DMS 273 (cell line): ENCODE data around the gene SMYD4.
"Not testable (repeated sequence)": the region's sequence is repeated elsewhere in the genome, so short reads cannot be mapped to it uniquely, and the experiment has no call there.

Experiments used
- DNase-seq: peaks from one replicate; lab custom pipeline; 2025; ENCODE audit not compliant: unreplicated experiment; lab: John Stamatoyannopoulos, UW

SMYD4 gene

GRCh38 chr17:1758807-1759206 lies 70.9 kb downstream of the SMYD4 start:
- DNase-seq, result no peak

GRCh38 chr17:1755827-1756262 lies 73.9 kb downstream of the SMYD4 start:
- DNase-seq, result no peak

- DNase-seq, result peak; percentile 75
Measured at GRCh38 chr17:1755252-1755826, 74.4 kb downstream of the SMYD4 start.

- no peak for DNase-seq
Measured at GRCh38 chr17:1754430-1755112, 75.1 kb downstream of the SMYD4 start.

- no peak for DNase-seq
Measured at GRCh38 chr17:1753767-1754429, 75.8 kb downstream of the SMYD4 start.

GRCh38 chr17:1752425-1753262 lies 77.1 kb downstream of the SMYD4 start:
- no peak for DNase-seq

- DNase-seq, result no peak
Measured at GRCh38 chr17:1750628-1751027, 79.1 kb downstream of the SMYD4 start.

- DNase-seq, result peak; percentile 32
Measured at GRCh38 chr17:1746975-1747543, 82.6 kb downstream of the SMYD4 start.

GRCh38 chr17:1745513-1746020 lies 84.1 kb downstream of the SMYD4 start:
- no peak for DNase-seq

GRCh38 chr17:1744551-1745512 lies 84.9 kb downstream of the SMYD4 start:
- no peak for DNase-seq

GRCh38 chr17:1743088-1743439 lies 86.6 kb downstream of the SMYD4 start:
- DNase-seq, result no peak

- DNase-seq, result no peak
Measured at GRCh38 chr17:1742371-1743087, 87.2 kb downstream of the SMYD4 start, which contains the start of gene SERPINF2. Gene SERPINF2 (plus strand): TSS chr17:1742871. CDS start chr17:1744996, 2,125 bp downstream.

GRCh38 chr17:1741899-1742298 lies 87.8 kb downstream of the SMYD4 start:
- not testable (repeated sequence) for DNase-seq

GRCh38 chr17:1737531-1738291 lies 92.0 kb downstream of the SMYD4 start:
- DNase-seq, result no peak

- DNase-seq, result peak; percentile 78
Measured at GRCh38 chr17:1736348-1737281, 93.1 kb downstream of the SMYD4 start.

- DNase-seq, result no peak
Measured at GRCh38 chr17:1735834-1736347, 93.8 kb downstream of the SMYD4 start.

GRCh38 chr17:1735418-1735817 lies 94.3 kb downstream of the SMYD4 start:
- DNase-seq, result no peak
